Measurements from ENCODE around the gene CD9. TPM values are rescaled to one million over a fixed set of nuclear protein-coding genes. Genes with fewer than 3 reads are reported as not detected.
"Not testable (repeated sequence)": the region's sequence is repeated elsewhere in the genome, so short reads cannot be mapped to it uniquely, and the experiment has no call there.

Gene CD9
- total RNA-seq, 1 experiment from 2014 or later, result 41.8 TPM

DNA sequence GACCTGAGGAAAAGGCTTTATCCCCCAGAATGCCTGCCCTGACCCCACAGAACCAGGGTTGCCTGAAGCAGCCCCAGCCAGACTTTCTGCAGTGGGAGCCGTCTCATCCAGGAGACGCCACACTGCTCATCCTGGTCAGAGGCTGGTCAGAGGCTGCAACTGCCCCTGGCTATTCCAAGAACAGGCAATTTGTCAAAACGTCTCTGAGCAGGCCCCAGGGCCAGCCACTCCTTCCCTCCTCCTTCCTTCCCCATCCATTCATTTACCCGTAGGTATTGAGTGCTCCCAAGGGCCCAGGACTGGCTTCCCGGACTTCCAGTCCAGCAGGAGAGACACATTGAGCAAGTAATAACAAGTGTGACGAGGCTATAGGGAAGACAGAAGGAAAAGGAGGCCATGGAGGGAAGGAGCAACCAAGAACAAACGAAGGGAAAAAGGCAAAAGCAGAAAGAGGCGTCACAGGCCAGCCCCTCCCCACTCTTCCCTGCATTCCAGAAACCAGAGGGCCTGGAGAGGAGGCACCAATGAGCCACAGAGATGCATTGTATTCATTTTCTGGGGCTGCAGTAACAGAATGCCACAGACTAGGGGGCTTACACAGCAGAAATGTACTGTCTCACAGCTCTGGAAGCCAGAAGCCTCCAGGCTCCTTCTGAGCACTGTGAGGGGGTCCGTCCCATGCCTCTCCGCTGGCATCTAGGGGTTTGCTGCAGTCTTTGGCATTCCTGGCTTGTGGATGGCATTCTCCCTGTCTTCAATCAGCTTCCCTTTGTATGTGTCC, 21.0 kb upstream of the CD9 start:
- no peak for DNase-seq (ENCODE audit: low read depth)

DNA sequence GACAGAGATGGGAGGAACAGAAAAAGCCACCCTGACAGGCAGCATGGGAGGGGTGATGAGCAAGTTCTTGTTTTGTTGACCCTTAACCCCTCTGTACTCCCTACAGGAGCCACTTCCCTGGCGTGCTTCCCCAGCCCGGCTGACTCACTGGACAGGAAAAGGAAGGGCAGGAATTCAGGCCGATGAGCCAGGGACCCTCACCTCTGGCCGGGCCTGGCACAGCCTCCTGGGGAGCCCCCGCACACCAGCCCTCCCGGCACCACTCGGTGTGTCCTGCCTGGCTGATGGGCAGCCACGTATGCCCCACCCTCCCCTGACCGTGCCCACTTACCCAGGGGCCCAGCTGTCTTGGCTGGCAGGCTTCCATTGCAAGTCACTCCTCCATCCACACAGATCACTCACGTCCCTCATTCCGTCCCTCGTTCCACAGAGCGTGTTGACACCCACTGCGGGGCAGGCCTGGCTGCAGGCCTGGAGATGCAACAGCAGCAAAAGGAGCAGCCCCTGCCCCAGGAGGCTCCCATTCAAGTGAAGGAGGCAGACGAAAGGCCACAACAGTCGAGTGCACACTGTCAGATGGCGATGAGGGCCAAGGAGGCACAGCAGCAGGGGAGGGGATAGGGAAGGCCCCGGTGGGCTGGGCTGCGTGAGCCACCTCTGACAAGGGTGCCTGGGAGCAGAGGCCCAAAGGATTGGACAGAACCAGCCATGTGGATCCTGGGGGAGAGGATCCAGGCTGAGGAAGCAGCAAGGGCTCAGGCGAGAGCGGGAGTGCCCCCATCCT, 19.7 kb upstream of the CD9 start:
- DNase-seq (ENCODE audit: low read depth), result peak; percentile 84

DNA sequence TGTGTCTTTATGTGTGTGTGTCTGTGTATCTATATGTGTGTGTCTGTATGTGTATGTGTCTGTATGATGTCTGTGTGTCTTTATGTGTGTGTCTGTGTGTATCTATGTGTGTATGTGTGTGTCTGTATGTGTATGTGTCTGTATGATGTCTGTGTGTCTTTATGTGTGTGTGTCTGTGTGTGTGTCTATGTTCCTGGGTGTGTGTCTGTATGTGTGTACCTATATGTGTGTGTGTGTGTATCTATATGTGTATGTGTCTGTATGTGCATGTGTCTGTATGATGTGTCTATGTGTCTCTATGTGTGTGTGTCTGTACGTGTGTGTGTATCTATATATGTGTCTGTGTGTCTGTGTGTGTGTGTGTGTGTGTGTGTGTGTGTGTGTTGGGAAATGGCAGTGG, 19.0 kb upstream of the CD9 start:
- no peak for DNase-seq (ENCODE audit: low read depth)

DNA sequence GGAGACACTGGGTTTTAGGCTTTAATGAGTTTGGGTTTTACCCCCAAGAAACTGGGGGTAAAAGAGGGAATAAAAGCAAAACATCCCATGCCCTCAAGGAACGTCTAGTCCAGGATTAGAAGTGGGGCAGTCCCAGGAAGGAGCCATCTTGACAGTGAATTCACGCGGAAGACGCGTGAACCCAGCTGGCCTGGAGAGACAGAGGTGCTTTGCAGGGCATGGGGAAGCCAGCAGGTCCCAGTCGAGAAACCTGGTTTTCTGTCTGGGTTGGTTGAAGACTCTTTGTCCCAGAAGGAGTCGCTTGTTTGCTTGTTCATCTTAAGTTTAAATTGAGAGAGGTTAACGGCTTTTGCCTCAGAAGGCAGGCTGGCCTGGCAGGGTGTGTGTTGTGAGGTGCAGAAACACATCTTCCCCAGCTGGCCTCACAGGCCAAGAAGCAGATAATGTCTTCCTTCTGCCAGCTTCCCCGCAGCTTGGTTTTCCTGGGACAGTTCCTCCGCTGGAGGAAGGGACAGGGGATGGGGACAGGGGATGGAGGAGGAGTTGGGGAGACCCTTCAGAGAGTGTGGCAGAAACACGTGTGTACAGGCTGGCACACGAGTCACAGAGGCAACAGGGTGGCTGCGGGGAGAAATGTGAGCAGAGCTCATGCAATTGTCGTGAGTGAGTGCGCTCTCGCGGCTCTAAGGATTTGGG, 18.5 kb upstream of the CD9 start:
- DNase-seq (ENCODE audit: low read depth), result no peak

DNA sequence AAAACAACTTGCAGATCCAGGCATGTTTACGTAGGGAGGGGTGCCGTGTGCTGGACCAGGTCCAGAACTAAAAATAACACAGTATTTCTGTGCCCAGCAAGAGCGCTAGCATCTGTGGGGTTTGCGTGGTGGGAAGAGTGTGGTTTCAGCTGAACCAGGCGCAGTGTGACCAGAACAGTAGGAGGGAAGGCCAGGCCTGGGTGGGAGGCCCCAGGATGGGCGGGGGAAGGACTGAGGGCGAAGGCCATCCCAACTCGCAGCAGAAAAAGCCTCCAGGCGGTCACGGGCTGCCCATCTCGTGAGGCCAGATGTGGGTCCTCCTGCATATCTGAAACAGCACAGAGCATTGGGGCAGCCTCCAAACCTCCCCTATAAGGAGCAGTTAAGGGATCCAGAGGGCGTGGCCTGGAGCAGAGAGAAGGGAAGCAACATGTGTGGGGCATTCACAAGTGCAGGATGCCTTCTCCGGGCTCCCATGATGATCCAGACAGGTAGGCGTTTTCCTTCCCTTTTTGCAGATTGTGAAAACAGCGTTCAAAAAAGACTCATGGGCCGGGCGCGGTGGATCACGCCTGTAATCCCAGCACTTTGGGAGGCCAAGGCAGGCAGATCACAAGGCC, 17.8 kb upstream of the CD9 start:
- no peak for DNase-seq (ENCODE audit: low read depth)

DNA sequence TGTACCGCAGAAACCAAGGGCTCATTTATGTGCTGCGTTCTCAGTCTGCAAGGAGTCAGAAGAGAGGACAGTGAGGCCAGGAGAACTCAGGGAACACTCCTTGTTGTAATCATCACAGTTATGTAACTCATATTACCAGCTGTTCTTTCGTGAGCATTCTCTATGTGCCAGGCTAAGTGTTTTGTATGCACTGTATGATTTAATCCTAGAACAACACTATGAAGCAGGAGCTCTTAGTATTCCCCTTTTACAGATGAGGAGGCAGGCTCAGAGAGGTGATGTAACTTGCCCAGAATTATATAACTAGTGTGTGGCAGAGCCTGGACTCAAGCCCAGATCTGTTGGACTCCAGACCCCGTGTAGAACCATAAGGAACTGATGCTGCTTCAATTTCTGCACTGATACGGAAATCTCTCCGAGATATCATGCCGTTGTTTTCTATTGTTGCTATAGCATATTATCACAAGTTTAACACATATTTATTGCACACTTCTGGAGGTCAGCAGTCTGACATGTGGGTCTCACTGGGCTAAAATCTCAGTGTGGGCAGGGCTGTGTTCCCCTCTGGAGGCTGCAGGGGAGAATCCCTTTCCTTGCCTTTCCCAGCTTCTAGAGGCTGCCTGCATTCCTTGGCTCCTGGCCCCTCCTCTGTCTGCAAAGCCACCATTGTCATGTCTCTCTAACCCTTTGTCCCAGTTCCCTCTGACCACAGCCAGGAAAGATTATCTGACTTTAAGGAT, 16.3 kb upstream of the CD9 start:
- no peak for DNase-seq (ENCODE audit: low read depth)

DNA sequence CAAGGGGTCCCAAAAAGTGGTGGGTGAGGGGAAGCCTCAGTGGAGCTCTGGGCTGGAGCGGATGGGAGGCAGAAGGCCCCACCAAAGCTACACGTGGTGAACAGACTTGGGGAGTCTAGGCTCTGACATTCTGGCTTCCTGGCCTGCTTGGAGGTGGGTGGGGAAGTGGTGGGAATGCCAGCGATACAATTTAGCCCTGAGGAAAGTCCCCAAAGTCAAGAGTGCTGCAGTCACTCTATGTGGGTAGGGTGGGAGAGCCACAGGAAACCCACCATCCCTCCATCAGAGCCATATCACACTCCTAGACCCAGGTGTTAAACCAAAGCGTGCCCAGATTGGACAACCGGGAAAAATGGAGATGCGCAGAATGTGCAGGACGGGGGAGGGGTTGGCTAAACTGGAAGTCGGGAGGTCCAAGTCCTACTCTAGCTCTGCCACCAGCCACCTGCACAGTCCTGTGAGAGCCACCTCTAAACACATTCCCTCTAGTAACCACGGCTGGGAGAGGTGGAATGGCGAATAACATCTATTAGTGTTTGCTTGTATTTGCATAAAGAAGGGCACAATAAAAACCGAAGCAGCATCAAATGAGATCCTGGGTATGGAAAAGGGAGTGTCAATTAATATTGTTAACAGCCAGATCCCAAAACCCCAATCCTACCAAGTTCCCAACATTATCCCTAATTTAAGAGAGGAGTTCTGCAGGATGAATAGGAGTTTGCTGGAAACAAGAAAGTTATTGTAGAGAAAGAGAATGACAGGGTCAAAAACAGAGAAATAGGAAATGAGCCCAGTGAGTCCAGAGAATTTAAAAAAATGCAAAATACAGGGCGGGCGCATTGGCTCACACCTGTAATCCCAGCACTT, 14.0 kb upstream of the CD9 start:
- no peak for DNase-seq (ENCODE audit: low read depth)

DNA sequence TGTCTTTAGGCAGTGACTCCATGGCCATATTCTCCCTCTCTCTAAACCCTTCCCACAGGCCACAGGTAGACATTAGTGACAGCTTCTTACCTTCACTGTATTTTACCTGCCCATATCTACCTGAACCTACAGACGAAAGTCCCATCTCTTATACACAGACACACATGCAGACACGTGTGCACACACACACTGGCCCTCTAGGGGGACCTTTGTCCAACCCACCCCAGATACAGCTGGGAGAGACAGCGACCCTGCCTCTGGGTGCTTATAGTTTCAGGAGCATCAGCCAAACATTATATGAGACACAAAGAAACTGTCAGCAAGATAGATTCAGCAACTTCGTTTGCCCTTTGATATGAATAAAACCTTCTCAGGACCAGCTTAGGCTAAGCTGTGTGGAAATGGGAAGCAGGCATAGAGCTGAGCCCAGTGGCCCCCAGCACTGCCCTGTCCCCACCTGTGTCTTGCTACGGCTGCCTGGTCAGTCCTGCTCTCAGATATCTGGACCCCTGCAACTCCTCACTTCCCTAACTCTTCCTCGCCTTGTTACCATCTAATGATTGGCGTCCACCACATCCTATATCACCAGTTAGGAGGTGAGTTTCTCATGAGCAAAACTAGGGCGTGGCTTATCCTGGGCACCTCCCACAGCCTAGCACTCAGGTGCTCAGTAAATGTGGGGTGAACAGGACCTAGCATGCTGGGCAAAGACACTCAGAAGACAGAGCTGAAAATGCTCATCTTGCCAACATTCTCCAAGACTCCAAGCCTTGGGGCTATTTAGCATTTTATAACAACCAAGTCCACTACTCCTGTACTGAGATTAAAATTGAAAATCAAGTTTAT, 12.0 kb upstream of the CD9 start:
- no peak for DNase-seq (ENCODE audit: low read depth)

DNA sequence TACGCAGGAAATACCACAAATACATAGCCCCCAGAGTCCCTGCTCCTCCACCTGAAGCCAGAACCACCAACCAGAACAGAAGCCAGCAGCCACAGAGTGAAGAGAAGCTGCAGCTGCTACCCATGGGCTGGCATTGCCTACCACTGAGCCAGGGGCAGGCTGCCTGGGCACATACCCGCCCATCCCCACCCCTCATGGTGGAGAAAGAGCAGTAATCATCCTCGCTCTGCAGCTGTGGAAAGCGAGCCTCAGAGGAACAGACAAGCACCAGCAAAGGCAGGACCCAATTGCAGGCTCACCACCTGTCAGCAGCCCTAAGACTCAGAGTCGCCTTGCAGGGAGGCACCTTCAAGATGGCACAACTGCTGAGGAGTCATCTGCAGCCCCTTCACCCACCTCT, 11.2 kb upstream of the CD9 start:
- no peak for DNase-seq (ENCODE audit: low read depth)

DNA sequence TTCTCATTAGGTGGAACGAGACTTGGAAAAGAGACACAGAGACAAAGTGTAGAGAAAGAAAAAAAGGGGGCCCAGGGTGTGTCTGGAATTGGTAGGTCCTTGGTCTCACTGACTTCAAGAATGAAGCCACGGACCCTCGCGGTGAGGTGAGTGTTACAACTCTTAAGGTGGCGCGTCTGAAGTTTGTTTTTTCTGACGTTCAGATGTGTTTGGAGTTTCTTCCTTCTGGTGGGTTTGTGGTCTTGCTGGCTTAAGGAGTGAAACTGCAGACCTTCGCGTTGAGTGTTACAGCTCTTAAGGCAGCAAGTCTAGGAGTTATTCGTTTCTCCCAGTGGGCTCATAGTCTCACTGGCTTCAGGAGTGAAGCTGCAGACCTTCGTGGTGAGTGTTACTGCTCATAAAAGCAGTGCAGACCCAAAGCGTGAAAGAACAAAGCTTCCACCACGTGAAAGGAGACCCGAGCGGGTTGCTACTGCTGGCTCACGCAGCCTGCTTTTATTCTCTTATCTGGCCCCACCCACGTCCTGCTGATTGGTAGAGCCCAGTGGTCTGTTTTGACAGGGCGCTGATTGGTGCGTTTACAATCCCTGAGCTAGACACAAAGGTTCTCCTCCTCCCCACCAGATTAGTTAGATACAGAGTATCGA, 10.1 kb upstream of the CD9 start:
- not testable (repeated sequence) for DNase-seq (ENCODE audit: low read depth)

DNA sequence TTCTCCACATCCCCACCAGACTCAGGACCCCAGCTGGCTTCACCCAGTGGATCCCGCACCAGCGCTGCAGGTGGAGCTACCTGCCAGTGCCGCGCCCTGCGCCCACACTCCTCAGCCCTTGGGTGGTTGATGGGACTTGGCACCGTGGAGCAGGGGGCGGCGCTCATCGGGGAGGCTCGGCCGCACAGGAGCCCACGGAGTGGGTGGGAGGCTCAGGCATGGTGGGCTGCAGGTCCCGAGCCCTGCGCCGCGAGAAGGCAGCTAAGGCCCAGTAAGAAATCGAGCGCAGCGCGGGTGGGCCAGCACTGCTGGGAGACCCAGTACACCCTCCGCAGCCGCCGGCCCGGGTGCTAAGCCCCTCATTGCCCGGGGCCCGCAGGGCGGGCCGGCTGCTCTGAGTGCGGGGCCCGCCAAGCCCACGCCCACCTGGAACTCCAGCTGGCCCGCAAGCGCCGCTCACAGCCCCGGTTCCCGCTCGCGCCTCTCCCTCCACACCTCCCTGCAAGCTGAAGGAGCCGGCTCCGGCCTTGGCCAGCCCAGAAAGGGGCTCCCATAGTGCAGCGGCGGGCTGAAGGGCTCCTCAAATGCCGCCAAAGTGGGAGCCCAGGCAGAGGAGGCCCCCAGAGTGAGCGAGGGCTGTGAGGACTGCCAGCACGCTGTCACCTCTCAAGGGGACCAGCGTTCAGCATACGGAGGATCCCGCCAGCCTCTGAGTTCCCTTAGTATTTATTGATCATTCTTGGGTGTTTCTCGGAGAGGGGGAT, 9.3 kb upstream of the CD9 start:
- not testable (repeated sequence) for DNase-seq (ENCODE audit: low read depth)

DNA sequence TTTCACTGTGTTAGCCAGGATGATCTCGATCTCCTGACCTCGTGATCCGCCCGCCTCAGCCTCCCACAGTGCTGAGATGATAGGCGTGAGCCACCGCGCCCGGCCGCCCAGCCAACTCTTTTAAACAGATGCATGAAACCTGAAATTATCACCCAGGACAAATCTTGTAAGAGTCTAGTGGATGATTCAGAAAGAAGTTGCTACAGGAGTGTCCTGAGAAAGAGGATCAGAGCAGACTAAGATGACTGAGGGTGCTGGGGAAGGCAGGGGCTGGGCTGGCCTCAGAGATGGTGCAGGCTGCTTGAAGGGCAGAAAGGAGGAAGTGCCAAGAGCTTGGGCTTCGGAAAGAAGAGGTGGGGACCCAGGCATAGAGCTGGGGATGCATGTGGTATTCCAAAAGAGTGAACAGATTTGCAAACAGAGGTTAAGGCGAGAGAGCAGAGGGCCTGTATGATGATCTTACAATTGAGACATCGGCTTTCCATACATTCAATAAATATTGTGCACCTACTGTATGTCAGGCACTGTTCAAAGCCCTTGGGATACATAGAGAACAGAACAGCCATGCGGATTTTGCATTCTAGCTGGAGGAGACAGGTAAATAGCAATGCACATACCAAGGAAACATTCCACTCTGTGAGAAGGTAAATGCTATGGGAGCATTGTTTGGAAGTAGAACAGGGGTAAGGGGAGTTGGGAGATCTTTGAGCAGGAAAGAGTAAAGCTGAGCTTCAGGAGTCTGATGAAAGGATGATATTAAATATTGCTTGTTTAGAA, 7.4 kb upstream of the CD9 start:
- no peak for DNase-seq (ENCODE audit: low read depth)

DNA sequence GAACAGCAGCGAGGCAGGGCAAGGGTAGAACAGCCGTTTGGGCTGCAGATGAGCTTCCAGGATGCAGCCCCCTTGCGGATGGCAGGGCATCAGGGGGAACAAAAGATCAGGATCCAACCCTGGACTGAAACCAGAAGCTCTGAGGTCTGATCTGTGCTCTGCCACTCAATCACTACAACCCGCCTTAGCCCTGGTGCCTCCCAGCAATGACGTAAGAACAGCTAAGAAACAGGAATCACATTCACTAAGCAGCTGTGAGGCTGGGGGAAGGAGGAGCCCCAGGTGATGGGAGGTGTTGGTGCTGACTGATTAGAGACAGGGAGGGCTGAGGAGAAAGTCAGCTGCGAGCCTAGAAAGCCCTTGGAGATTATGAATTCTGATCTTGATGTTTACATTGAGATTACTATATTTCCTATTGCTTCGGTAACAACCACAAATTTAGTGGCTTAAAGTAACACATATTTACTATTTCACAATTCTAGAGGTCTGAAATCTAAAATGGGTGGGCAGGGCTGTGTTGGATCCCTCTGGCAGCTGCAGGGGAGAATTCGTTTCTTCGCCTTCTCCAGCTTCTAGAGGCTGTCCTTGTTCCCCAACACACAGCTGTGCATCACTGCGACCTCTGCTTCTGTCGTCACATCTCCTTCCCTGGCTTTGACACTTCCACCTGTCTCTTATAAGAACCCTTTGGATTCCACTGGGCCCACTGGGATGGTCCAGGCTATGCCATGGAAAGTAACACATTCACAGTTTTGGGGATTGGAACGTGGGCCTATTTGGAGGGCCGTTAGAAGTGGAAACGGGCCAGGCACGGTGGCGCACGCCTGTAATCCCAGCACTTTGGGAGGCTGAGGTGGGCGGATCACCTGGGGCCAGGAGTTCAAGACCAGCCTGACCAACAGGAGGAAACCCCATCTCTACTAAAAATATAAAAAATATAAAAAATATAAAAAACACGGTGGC, 6.1 kb upstream of the CD9 start:
- no peak for DNase-seq (ENCODE audit: low read depth)

DNA sequence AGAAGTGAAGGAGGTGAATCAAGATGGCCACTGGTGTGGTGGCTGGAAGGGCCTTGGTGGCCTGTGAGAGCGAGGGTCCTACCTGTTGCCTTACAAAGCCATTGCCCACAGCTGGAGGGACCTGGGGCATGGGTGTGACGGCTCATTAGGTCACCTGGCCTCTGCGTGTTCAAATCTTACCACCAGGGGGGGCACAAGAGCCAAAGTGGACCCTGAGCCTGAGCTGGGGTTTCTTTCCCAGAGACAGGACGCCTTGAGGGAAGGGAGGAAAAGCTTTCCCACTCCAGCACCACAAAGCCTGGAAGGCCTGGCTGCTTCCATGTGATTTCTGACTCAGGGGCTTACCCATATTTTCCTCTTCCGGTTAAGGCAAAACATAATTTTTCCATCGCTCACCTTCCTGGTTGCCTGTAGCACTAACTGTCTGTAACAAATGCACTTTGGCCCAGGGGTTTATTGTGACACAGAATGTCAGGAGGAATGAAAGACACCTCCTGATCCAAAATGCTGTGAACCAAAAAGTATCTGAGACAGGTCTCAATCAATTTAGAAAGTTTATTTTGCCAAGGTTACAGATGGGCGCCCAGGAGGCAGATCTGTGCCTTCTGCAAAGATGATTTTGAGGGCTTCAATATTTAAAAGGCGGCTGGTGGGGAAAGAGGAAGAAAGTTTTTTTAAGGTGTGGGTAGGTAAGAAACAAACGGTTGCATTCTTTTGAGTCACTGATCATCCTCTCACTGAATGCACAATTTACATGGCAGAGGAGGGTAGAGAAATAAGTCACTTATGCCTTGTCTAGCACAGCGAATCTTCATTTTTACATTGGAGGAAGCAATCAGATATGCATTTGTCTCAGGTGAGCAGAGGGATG, 4.3 kb upstream of the CD9 start:
- DNase-seq (ENCODE audit: low read depth), result peak; percentile 94

DNA sequence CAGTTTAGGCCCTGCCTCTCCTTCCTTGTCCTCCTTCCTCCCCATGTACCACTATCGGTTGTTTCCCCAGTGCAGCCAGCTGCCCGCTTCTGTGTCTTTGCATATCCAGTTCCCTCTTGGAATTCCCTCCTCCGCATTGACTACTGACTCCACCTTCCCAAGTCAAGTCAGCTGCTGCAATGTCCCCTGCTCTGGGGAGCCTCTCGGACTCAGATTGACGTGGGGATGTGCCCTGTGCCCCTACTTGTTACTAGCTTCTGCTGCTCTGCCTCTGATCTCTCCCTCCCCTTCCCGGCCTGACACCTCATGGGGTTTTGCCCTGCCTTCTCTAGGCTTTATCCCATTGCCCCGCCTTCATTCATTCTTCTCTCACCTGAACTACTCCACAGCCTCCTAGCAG, 2.1 kb upstream of the CD9 start:
- no peak for DNase-seq (ENCODE audit: low read depth)
